Activated T-cell treated with anti-CD3 and anti-CD28 coated beads for 24 hours (primary cell): Measurements from ENCODE around the gene CHN1.

ENCODE experiments used
- DNase-seq: peaks from one replicate; pipeline ENCODE4 v3.0.0-alpha.2; 2020; ENCODE audit warnings: low read depth

Gene CHN1

DNA sequence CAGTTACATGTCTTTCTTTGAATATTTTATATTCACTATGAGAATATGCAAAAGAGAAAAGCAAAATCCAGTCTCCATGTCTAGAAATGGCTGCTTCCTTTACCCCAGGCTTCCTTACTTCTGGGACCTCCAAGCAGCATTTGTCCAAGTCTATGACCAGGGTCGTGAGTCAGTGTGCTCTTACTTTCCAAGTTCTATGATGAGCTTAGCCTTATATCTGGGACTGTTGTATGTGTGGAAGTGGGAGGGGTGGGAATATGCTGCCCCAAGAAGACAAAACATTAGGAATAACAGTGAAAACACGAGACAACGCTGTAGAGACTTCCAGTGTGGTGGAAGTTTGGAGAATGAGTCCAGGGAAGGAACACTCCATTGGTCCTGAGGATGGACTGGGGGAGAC lies 219.7 kb downstream of the CHN1 start:
- no peak for DNase-seq

- DNase-seq = no peak
Observed at GRCh38 chr2:174784909-174785308, 220.3 kb downstream of the CHN1 start.

DNA sequence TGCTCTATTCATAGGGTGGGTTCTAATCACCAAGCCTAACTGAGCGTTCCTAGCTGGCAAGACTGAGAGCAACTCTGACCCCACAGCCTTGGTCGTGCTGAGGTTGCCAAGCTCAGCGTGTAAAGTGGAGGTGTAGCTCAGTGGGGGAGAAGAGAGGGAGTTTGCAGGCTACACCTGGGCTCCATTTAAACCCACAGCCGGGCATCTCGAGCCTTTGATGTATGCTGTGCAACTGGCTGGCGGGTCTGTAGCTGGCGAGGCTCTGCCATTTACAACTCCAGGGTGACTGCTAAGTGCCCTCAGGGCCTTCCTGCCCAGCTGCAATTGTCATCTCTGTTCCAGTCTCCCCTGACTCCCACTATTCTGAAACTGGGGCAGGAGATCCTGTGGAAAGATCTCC lies 220.9 kb downstream of the CHN1 start:
- no peak for DNase-seq

GRCh38 chr2:174781996-174782395 lies 223.2 kb downstream of the CHN1 start:
- DNase-seq = no peak

GRCh38 chr2:174781298-174781697 lies 223.9 kb downstream of the CHN1 start:
- DNase-seq = no peak

GRCh38 chr2:174780856-174781255 lies 224.3 kb downstream of the CHN1 start:
- no peak for DNase-seq

DNA sequence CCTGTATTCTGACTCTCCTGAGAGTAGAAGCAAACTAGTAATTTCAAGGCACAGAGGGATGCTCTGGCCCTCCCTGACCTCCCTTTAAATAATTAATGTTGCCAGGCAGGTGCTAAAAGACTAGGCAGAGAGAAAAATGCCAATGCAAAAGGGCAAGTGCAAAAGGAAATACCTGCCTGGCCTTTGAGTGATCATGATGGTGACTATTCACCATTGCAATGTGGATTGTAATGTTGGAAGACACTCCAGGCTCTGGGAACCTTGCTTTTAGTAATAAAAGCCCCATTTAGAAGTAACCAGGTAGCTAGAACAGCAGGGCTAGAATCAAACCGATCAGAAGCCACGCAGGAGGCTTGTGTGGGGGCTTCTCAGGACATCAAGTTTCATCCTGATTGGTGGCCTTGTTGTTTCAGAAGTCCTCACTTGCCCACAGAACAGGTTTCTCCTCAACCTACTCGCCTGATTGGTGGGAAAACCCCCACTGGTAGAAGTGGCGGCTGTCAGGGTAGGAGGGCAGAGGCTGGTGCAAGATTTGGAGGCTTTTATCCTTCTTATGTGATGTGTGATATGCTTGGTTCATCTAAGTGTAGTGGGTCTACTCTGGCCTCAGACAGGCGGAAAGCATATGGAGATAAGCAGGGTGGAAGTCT lies 224.9 kb downstream of the CHN1 start:
- no peak for DNase-seq

DNA sequence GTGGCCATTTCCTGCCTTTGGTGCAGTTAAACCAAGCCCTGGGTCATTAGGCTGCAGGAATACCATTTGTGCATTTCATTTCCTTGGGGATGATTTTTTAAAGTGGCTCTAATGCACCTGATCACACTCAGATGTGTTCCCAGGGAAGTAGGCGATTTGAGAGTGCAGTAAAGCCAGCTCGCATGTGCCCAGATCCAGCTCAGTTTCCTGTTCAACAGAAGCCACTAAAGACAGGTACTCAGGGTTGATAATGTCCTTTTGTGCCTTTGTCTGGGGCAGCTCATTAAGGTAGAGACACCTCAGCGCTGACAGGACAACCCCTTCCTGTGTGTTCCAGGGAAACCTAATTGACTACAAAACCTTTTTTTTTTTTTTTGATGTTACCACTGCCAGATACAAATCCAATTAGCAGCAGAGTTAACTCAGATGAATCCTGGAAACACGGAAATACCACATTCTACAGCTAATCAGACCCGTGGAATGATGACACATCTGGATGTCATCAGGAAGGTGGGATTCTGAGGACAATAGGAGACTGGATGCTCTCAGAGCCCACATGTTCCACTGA lies 225.7 kb downstream of the CHN1 start:
- DNase-seq = no peak

- peak; percentile 54 for DNase-seq
Observed at GRCh38 chr2:174778085-174778981, 226.8 kb downstream of the CHN1 start.

- no peak for DNase-seq
Observed at GRCh38 chr2:174777347-174778084, 227.7 kb downstream of the CHN1 start.

DNA sequence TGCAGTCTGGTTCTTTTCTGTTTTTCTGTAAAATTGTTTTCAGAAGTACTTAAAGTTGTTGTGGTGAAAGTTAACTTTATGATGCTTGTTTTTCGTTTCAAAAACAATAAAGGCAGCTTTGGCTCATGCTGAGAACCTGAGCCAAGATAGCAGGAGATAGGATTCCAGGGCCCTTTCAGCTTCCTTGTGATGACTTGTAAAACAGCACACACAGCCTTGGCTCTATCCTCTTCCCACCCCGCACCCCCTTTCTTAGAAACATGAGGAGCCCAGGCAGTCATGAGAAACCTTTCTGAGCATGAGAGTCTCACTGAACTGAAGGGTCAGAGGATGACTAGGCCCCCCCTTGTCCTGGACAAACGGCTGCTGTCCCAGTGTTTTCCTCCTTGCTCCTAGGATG lies 228.5 kb downstream of the CHN1 start:
- DNase-seq = no peak

GRCh38 chr2:174776223-174776622 lies 229.0 kb downstream of the CHN1 start:
- no peak for DNase-seq

DNA sequence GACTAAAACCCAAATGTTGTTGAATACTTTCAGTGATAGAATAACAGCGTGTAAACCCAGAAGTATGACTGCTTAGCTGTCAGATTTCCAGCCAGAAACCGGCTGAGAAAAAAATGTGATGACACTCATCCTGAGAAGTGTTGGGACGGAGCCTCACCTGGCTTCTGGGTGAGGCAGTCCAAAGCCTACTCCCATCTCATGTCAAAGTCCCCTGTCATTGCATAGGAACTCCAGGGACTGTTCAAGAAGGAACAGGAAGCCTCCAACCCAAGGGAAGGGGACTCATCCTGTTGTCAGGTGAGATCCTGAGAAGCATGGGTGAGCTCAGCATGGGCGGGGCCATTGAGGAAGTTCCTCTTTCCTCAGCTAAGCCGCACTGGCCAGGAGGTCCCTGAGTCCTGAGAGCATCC lies 229.6 kb downstream of the CHN1 start:
- no peak for DNase-seq

DNA sequence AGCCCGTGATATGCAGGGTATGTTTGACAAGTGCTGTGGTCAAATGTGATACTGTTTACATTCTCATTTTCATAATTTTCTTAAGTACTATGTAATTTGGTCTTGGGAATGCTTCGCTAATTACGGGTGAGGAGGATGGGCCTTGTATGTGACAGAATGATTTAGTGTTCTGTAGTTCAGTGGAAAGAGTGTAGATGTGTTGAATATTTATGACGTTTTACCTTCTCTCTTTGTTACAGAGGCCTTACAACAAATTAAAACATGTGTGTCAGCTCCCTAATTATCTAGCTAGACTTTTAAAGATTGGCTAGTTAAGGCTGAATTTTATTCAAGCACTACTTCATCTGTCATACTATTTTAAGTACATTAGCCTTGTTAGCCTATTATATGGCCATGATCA lies 230.3 kb downstream of the CHN1 start:
- DNase-seq = no peak

DNA sequence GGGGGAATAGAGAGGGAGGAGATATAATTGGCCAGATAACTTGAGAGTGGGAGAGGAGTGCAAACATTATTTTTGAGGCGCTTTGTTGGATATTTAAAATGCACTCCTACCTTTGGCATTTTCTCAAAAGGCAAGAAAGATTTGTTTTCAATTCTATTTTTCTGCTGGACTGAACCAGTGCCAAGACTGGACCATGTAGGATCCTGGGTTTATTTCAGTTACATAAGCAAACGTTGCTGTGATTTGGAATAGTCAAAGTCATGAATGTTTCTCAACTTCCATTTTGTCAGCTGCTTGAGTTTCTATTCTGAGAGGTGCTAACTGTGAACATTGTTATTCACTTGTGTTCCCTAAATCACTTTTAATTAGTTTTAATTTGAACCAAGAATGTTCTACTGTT lies 232.0 kb downstream of the CHN1 start:
- DNase-seq = no peak

DNA sequence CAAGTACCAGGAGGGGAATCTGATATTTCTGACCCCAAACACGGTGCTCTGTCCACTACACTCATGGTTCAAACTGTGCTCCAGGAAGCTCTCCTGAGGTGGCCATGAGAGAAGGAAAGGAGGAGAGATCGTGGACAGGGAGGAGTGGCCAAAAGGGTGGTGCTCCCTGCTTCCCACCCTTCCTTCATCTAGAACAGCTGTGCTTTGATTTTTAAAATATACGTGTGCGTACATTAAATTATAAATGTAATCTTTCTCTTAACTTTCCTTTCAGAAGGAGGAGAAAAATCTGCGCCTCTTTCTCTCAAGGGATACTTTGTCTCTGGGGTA lies 232.7 kb downstream of the CHN1 start:
- no peak for DNase-seq

DNA sequence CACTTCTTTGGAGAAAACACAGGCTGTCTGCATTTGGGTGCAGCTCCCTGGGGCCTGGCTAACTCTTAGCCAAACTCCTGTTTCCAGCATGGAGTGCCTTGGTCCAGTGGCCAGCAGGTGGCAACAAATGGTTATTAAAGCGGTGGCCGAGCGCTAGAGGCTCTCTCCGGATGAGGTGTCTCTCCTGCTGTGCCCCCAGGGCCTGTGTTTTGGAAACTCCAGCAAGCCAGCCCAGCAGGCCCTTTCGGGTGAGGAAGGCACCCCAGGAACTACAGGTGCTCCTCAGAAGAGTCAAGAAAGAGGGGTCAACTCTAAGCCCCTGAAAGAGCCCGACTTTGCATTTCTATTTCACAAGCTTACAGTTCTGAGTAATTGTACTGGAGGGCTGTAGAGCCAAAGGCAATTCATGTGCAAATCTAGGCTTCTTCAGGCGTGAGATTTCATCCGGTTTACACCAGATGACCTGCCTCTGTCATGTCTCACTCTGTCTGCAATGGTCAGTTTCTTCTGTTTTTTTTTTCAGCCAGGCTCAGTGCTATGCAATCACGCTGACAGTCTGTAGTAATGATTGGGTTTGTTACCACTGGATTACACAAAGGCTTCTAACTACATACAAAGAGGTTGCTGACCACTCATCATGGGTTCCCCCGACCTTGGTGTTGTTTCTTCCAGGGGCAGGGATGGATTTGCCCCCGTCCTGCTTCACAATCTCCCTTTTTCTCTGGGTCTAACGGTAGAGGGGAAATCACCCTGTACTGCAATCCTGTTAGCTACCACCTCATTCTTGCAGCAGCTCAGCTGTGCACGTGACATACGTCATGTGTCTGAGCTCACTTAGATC lies 233.3 kb downstream of the CHN1 start:
- DNase-seq = no peak

- no peak for DNase-seq
Observed at GRCh38 chr2:174771136-174771535, 234.0 kb downstream of the CHN1 start.

- DNase-seq = no peak
Observed at GRCh38 chr2:174768557-174768956, 236.6 kb downstream of the CHN1 start.

DNA sequence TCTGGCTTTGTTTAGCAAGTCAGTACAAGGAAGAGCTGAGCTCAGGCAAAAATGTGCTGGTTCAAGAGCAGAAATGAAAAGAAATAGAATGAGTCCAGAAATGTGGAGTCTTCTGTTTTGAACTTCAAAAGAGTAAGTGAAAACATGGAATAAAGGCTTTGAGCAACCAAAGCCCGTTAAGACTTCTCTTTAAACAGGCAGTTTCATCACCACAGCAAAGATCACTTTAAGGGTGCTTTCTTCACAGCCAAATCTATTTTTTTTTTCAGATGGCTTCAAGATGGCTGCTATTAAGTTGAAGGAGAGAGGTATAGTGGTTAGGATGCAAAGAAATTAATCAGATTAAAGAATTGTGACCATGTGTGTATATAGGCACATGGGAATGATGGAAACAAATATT lies 238.9 kb downstream of the CHN1 start:
- DNase-seq = no peak

GRCh38 chr2:174765576-174765975 lies 239.6 kb downstream of the CHN1 start:
- DNase-seq = no peak
